NCI-H510A (cell line): ENCODE measurements around the gene LCK.

ENCODE experiments used
- DNase-seq: peaks from one replicate; lab custom pipeline; 2025; lab: John Stamatoyannopoulos, UW

Gene LCK

DNA sequence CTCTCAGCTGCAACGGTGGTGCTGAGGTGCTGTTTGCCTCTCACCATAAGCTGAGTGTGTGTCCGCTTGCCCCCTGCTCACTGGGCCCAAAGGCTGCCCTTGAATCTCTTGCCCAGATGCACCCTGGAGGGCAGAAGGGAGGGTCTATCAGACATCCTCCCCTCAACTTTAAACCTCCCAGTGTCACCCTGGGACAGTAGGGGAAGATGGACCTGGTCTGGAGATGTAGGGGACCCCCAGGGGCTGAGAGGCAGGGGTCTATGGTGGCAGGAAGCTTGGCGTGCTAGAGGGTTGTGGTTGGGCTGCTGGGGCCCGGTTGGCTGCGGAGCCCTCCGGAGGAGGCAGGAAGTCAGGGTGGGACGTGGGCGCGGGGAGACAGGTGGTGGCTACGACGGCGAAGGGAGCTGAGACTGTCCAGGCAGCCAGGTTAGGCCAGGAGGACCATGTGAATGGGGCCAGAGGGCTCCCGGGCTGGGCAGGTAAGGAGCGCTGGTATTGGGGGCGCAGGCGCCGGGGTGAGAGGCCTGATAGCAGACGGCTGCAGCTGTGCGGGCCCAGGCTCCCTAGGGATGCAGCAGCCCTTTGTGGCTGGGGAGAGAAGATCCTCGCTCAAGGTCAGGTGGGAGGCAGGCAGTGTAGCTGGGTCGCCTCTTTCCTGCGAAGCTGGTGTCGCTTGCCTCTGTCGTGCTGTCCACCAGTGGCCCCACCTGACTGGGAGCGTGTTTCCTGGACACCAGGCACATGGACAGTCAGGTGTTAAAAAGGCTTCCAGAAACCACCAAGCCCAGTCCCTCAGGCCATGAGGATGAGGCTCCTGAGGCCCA is at the start of gene LCK:
TSS of gene LCK (plus strand) at position 373 of the 824 bp plus-strand sequence. CDS start 23,065 bp downstream, outside the sequence.
- DNase-seq = no peak

DNA sequence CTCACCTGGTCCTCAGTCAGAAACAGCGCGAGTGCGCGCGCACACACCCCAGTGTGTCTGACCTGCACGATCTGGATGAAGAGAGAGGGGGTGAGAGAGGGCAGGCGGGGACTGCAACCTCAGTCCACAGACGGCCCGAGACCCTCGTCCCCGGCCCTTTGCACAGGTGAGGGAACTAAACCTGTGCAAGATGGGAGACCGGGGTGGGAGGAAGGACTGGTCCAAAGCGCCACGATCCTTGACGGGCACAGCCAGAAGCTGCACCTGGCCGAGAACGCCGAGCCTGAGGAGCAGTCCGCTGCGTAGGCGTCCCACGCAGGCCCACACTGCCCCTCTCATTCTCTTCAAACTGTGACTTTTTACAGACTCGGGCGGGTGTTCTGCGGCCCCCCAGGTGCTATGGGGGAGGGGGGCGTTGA is 46.1 kb upstream of the LCK start:
- DNase-seq = no peak

DNA sequence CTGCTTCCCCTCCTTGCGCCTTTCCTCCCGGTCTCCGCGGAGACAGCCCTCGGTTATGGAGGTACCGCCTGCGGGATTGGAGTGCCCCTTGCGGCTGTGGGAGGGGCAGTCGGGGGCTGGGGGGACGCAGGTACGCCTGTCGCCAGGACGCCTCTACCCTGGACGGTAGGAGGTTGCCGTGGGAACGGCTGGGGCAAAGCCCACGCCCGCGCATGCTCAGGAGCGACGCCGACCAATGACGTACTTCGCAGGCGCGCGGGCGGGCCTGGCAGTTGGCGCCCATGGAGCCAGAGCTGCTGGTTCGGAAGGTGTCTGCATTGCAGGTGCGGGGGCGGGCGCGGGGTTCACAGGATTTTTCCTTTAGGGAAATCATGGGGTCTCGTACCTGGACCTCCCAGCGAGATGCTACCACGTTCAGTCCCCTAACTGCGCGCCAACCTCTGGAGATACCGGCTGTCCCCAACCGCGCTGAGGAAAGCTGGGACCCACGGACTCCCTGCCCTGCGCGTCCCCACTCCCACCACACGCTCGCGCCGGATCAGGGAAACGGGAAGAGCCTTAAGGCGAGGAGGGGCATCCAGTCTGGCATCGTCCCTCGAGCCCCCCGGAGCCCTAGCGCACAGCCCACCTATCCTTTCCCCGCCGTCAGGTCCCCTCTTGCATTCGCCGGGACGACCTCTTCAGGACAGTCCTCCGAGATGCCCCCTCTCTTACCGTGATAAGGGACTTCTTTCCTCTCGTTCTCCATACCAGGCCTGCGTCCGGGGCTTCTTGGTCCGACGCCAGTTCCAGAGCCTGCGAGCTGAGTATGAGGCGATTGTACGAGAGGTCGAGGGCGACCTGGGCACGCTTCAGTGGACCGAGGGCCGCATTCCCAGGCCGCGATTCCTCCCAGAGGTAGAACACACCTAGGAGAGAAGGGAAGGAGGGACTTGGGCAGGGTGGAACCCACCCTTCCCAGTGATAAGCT is 45.4 kb upstream of the LCK start, which contains the start of gene IQCC:
TSS of gene IQCC (plus strand) at position 271 of the 970 bp plus-strand sequence. CDS start at position 282, 11 bp downstream.
- peak; percentile 82 for DNase-seq

DNA sequence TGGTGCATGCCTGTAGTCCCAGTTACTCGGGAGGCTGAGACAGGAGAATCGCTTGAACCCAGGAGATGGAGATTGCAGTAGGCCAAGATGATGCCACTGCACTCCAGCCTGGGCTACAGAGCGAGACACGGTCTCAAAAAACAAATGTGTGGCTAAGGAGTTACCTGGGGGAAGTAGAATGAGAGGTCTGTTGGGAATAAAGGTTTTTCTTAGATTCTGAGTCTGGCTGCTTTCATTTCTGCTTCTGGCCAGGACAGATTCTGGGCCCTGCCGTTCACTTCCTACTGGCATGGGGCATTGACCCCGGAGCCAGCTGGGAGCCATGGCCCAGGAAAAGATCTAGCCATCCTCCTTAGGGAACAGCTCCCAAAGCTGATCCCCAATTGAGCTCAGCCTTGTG is 42.6 kb upstream of the LCK start:
- no peak for DNase-seq

DNA sequence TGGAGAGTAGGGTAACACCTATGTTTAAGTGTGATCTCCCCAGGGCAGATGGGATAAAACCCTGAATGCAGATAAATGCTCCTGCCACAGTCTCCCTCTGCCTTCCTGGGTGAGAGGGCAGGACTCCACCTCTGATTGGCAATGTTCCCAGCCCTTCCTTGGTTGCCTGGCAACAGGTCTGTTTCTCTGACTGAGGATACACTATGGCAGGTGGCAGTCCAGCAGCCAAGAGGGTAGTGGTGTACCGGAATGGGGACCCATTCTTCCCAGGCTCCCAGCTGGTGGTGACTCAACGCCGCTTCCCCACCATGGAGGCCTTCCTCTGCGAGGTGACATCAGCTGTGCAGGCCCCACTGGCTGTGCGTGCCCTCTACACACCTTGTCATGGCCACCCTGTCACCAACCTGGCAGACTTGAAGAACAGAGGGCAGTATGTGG is 42.2 kb upstream of the LCK start, which contains the start of gene DCDC2B:
TSS of gene DCDC2B (plus strand) at position 199 of the 438 bp plus-strand sequence. CDS start at position 204, 5 bp downstream.
- DNase-seq = peak; percentile 59

DNA sequence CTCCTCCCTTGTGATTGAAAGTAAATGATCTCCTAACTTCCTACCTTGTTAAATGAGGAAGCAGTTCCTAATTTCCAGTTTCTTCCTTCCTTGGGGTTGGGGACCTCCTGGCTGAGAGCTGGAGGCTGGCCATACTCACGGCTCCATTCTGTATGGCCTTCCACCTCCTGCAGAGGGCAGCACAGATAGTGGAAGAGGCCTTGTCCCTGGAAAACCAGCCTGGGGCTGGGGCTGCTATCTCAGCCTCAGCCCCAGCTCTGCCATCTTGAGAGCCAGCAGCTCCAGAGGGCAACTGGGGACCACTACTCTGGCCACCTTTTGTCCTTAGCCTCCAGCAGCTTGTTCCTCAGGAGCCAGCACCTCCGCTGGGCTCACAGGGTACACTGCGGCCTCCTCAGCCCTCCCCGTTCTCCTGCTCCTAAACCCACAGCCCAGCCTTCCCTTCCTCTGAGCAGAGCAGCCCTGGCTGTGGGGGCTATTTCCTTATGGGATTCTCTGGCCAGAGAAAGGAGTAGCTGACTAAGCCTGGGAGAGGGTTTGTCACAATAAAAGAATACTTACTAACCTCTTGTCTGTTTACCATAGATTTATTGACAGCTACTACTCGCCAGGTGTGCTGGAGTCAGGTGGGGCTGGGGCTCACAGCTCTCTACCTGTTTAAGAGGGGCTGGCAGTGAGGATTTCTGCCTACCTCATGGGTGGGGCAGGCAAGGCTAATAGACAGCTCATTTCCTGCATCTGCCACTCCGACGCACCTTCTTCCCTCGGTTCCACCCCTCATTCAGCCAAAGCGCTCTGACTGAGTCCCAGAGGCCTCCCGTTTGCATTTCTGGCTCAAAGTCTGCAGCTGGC is 35.2 kb upstream of the LCK start:
- peak; percentile 62 for DNase-seq

DNA sequence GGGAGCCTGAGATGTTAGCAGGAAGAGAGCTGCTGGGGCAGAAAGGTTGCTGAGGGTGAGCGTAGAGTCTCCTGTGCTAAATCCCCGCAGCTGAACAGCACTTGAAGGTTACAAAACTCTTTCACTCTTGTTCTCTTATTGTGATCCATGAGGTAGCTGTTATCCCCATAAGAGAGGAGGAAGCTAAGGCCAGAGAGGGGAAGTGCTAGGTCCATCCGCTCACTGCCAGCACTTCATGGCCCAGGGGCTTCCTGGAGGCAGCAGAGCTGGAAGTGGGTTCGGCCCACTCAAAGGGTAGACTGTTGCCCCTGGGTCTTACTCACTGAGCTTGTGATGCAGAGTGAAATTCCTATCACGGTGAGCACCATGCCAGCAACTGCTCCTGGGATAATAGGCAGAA is 34.5 kb upstream of the LCK start:
- no peak for DNase-seq

DNA sequence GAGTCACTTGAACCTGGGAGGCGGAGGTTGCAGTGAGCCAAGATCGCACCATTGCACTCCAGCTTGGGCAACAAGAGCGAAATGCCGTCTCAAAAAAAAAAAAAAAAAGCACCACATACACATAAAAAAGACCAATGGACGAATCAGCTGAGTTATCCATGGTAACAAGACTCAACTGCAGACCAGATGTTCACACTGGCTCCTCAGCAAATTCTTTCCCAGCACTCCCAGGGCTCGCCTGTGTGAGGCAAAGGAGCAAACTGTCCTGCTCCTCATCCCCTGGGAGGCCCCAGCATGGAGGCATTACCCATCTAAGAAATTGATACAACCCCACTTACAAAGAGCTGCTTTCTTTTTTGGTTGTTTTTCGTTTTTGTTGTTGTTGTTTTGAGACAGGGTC is 32.0 kb upstream of the LCK start:
- DNase-seq = no peak

DNA sequence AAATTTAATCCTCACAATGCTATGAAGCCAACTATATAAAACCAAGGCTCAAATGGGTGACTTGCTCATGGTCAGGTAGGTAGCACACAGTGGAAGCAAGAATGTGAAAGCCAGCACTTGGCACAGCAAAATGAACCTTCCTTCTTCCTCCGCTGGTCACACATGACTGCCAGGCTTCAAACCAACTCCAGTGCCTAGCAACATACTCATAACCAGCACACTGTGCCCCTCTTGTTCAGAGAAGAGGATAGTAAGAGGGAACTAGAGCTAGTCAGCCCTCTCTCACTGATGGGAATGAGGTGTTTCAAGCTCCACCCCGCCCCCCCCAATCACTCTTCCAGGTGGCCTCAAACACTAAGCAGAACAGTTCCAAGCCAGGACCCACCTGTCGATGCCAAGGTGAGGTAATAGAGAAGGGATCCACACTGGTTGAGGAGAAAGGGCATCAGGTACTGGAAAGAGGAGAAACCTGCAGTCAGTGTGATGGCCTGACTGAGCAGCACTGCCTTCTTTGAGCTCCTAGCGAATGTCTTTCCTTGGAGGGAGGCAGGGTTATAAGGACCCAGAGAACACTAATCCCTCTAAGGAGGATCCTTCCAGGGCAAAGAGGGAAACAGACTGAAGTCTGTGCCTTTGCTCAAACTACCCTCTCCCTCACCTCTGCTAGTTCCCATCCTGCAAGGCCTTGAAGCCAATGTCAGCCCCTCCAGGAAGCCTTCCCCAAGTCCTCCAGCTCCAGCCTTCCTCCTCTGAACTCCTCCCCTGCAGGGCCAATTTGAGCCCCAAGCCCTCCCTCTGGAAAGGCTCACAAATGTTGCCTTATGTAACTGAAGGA is 30.1 kb upstream of the LCK start:
- peak; percentile 60 for DNase-seq

DNA sequence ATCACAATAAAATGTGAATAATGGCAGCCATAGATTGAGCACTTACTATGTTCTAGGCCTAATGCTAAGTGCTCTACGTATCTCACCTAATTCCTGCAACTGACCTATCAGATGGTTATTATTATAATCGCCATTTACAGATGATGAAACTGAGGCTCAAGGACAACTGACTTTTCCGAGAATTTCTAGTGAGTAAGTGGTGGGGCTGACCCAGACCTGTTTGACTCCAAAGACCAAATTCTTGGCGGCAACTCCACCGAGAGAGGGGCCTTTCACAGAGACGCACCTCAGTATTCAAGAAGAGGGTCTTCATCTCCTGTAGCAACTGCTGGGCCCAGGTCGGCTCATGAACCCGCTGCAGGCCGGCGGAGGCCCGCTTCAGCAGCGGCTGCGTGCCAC is 29.5 kb upstream of the LCK start:
- no peak for DNase-seq

DNA sequence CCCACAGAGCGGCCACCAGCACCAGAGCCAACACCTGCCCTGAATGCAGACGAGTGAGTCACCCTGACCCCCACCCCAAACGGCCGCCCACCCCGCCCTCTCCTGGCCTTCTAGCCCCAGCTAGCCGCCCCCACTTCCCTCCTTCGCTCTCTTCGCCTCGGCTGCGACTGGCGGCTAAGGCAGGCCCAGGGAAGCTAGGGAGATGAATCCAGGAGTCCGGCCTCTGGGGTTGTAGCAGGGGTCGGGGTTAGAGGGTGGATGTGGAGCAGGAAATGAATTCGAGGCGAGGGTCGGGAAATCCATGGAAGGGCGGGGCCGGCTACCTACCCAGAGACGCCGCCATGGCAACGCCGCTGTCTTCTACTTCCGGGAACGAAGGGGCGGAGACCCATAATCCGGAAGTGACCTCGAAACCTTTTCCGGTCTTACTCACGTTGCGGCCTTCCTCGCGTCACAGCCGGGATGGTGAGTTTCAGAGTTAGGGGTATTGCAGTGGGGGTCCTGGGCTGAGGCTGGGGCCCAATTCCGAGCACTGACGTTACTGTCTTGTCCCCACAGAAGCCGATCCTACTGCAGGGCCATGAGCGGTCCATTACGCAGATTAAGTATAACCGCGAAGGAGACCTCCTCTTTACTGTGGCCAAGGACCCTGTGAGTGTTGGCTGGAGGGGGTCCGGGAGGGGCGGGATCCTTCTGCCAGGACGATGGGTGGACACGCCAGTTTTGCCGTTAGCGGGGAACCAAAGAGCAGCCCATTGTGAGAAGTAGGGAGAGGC is 28.9 kb upstream of the LCK start, which contains the start of the genes EIF3I and TMEM234:
TSS of gene EIF3I (plus strand) at position 428 of the 776 bp plus-strand sequence. CDS start at position 463, 35 bp downstream.
TSS of gene TMEM234 (minus strand) at position 374 of the 776 bp plus-strand sequence. CDS start at position 343, 31 bp downstream.
- DNase-seq = peak; percentile 84

DNA sequence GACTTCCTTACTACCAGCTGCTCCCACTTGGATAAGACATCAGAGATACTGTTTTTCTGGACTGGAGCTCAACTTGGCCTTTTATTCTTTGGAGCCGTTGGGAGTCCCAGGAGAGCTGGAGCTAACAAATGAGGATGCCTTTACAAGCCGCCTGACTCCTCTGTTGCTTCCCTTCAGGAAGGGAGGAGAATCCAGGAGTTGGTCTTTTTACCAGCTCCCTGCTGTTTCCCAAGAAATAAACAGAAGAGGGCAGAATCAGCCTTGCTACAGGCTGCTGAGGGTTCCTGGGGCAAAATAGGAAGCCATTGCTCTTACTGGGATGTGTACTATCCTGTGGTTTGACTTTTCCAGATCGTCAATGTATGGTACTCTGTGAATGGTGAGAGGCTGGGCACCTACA is 27.4 kb upstream of the LCK start:
- DNase-seq = no peak

DNA sequence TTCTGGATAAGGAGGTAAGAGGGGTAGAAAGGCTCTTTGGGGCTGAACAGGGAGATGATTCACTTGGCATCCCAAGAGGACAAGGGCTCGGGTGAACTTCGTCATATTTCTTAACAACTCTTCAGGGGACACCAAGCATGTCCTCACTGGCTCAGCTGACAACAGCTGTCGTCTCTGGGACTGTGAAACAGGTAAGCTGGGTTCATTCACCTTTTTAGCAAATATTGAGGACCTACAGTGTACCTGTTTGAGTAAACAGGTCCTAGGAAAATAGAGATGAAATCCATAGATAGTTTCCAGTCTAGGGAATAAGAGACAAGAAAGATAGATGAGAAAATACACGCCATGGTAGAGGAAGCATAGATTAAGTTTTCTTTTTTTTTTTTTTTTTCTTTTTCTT is 26.8 kb upstream of the LCK start:
- DNase-seq = no peak

DNA sequence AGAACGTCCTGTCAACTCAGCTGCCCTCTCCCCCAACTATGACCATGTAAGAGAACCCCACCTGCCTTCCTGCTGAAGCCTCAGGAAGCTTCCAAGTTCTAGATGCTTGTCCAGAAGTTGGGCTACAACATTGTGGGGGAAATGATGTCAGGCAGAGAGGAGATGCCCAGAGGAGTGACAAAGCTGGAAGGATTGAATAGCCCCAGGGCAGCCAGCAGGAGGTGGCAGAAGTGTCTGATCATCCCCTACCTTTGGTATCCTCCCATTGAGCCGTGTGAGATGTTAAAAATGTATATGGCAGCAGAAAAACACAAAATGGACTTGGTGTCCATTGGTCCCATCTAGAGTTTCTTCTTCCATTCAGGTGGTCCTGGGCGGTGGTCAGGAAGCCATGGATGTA is 22.3 kb upstream of the LCK start:
- no peak for DNase-seq

DNA sequence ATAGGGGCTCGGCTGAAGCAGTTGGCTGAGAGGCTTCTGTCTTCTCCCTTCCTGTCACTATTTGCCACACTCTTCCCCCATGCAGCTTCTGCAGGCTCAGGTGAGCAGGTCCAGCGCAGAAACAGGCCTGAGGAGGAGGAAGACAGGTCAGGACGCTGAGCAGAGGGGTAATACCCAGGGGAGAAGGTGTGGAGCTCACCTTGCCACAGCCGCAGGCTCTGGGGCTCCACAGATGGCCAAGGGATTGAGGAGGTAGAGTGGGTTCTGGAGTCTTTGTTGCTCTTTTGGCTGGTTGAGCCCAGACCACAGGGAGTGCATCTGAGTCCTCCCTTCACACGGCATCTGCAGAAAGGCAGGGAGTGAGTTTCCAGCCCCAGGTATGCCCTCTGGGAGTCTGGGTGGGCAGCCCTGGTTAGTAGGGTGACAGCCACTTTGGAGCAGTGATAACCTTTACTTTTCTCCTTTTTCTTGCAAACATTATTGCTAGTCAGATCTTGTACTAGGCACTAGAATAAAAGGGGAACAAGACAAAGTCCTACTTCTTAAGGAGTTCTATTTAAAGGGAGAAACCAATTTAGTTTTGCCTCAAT is 19.1 kb upstream of the LCK start:
- no peak for DNase-seq

DNA sequence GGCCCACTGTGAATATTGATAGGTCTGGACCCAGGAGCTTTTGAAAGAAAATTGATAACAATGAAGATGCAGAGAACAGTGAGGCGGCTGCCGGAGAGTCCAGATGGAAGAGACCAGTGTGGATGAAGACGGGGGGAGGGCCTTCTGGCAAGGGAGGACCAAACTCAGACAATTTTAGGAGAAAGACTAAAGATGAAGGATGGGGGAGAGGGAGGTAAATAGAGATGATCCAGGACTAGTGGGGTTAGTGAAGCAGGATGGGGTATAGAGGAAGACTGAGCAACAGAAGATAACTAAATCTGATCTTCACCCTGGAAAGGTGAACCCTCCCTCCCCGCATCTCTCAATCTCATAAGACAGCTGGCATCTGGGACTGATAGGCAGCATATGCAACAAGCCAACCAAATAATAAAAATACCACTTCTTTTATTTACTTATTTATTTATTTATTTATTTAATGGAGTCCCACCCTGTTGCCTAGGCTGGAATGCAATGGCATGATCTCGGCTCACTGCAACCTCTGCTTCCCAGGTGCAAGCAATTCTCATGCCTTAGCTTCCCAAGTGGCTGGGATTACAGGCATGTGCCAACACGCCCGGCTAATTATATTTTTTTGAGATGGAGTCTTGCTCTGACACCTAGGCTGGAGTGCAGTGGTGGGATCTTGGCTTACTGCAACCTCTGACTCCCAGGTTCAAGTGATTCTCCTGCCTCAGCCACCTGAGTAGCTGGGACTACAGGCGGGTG is 18.3 kb upstream of the LCK start:
- DNase-seq = no peak

DNA sequence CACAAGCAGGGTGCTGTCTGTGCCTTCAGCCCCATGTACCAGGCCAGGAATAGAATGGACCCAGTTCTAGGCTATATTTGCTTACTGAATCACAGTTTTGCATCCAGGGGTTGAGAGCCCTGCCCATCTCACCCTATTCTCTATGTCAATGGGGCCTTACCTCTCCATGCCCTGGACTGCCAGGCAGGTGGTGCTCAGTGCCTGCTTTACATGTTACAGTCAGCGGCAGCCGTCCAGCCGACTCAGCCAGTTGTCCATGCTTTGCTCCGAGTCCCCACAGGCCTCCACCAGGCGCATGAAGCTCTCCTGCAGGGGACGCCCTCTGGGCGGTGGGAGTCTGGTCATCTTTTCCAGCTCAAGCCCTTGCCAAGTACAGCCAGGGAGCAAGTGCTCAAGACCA is 16.3 kb upstream of the LCK start:
- DNase-seq = no peak

DNA sequence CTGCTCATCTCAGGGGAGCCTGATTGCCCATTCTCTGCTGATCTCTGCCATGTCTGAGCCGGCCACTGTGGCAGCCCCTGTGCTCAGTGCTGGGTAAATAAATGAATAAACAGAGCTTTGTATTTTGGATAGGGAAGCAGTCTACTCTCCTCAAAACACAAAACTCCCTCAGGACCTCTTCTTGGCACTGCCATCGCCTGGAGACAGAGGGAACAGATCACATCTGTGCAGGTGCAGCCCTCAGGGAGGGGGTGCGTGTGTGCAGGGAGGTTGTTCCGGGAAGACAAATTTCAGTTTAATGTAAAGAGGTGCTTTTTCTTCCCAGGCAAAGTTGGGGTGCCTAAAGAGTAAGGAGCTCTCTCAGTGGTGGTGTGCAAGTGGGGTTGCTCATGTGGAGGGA is 11.7 kb upstream of the LCK start:
- no peak for DNase-seq

DNA sequence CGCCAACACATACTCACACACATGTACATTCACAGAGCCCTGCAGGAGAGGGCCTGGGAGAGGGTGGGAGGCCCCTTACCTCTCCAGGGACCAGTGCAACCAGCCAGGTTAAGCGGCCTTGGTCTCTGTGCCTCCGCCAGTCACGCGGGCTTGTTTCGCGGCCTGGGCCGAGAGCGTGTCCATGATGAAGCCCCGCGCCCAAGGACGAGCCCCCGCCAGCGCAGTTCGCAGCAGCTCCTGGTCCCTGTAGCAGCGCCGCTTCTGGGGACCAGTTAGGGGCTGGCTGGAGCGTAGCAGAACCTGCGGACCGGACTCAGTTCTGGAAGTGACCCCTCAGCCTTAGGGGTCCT is 11.3 kb upstream of the LCK start:
- no peak for DNase-seq
